ENCODE data around the gene TMED7.

DNA sequence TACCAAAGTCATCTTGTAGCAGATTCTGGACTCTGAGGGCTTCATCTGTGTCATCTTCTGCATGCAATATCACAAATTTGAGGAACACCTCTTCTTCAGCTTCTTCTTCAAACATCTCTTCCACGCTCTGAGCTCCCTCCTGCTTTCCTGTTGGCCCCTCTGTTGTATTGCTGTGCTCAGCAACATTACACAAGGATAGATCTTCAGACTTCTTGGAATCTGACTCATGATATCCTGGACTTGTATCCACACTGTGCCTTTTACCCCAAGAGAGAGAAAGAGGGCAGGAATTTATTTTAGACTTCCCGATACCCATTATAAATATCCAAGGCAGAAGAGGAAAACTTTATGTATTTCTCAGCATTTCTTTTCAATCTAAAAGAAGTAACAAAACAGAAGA, 44.9 kb downstream of the TMED7 start:
- no peak for TF ChIP-seq POLR2A (IDR thresholded peaks at IDR 0.05)
- TF ChIP-seq, protein P1, sequence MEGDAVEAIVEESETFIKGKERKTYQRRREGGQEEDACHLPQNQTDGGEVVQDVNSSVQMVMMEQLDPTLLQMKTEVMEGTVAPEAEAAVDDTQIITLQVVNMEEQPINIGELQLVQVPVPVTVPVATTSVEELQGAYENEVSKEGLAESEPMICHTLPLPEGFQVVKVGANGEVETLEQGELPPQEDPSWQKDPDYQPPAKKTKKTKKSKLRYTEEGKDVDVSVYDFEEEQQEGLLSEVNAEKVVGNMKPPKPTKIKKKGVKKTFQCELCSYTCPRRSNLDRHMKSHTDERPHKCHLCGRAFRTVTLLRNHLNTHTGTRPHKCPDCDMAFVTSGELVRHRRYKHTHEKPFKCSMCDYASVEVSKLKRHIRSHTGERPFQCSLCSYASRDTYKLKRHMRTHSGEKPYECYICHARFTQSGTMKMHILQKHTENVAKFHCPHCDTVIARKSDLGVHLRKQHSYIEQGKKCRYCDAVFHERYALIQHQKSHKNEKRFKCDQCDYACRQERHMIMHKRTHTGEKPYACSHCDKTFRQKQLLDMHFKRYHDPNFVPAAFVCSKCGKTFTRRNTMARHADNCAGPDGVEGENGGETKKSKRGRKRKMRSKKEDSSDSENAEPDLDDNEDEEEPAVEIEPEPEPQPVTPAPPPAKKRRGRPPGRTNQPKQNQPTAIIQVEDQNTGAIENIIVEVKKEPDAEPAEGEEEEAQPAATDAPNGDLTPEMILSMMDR (IDR thresholded peaks at IDR 0.05) = no peak
